HCT116 (cell line): ENCODE data around the gene SLC17A8. TPM values are rescaled to one million over a fixed set of nuclear protein-coding genes. Genes with fewer than 3 reads are reported as not detected.

Source experiments
- ATAC-seq: fragments of 200-7000 bp; cut with Tn5 transposase; 2 replicates; pipeline ENCODE4 v1.9.1; 2020; ENCODE audit warnings: mild to moderate bottlenecking, moderate library complexity
- BruUV-seq: library from RNA; stranded (reverse); fragments of 400-500 nt; replicated peaks from 2 replicates; lab custom pipeline; 2021; lab: Mats Ljungman, UMichigan
- CTCF ChIA-PET: fragments of 300-600 bp; sonication (Branson Sonifier 250); formaldehyde crosslinking; loops from one replicate; lab custom pipeline; 2021; ENCODE audit warnings: antibody characterized with exemption; lab: Charles Lee
- POLR2A ChIA-PET: fragments of 300-600, 350-600 bp; sonication (Branson Sonifier 250); formaldehyde crosslinking; loops from one replicate; lab custom pipeline; 2021; ENCODE audit warnings: antibody characterized with exemption; lab: Charles Lee
- RAD21 ChIA-PET, 2 experiments: fragments of 300-600 bp; sonication (Branson Sonifier 250); formaldehyde crosslinking; loops; one replicate each; lab custom pipeline; 2023; ENCODE audit warnings: low total read pairs in 2 of 2; ENCODE audit not compliant: uncharacterized antibody in 2 of 2, unreplicated experiment in 2 of 2, low non-redundant PET in 1 of 2; lab: Charles Lee
- DNase-seq: peaks from one replicate; pipeline ENCODE4 v3.0.0-alpha.2; 2010; ENCODE audit warnings: low read depth, low spot score
- H2AFZ ChIP-seq: fragments of 200-600 bp; shearing (Covaris generic), sonication (generic); 2 replicates; pipeline ENCODE4 v1.6.1; 2017; ENCODE audit warnings: low read depth, mixed run types, mixed read lengths, antibody characterized with exemption, low read length; ENCODE audit not compliant: poor library complexity, severe bottlenecking
- H3K27ac ChIP-seq: 2 replicates; pipeline ENCODE4 v1.5.1; 2012; ENCODE audit warnings: low read depth, low read length
- H3K27me3 ChIP-seq: fragments of 200-600 bp; sonication (generic); 2 replicates; pipeline ENCODE4 v1.6.1; 2016; ENCODE audit warnings: mixed run types, low read length, mixed read lengths; ENCODE audit not compliant: insufficient read depth
- H3K36me3 ChIP-seq, 2 experiments: fragments of 200-500 bp in 1 of 2; fragments of 200-600 bp in 1 of 2; sonication (Bioruptor generic) in 1 of 2; sonication (generic) in 1 of 2; 2 replicates each; pipeline versions ENCODE4 v1.5.1 to v1.6.1; 2014 to 2016; ENCODE audit warnings: low read length in 2 of 2, inconsistent platforms in 1 of 2, mixed read lengths in 1 of 2, mixed run types in 1 of 2; ENCODE audit not compliant: insufficient read depth in 2 of 2, control insufficient read depth in 1 of 2
- H3K4me1 ChIP-seq, 2 experiments: fragments of 200-600 bp in 1 of 2; sonication (generic) in 1 of 2; 2 replicates each; pipeline versions ENCODE4 v1.5.1 to v1.6.1; 2012 to 2017; ENCODE audit warnings: low read length in 2 of 2, inconsistent platforms in 1 of 2, mild to moderate bottlenecking in 1 of 2, mixed read lengths in 1 of 2, mixed run types in 1 of 2, moderate library complexity in 1 of 2; ENCODE audit not compliant: insufficient read depth in 2 of 2, control insufficient read depth in 1 of 2
- H3K4me2 ChIP-seq: fragments of 200-600 bp; sonication (generic); 2 replicates; pipeline ENCODE4 v1.6.1; 2017; ENCODE audit warnings: mixed run types, low read length, mixed read lengths
- H3K4me3 ChIP-seq, 2 experiments: fragments of 200-600 bp in 1 of 2; sonication (generic) in 1 of 2; replicated peaks in 1 of 2; 2 replicates each; pipeline ENCODE4 v1.5.1; 2011 to 2016; ENCODE audit warnings: low read length in 2 of 2, control low read depth in 1 of 2, low read depth in 1 of 2, mild to moderate bottlenecking in 1 of 2, mixed read lengths in 1 of 2, mixed run types in 1 of 2
- H3K79me2 ChIP-seq: fragments of 200-600 bp; sonication (generic); 2 replicates; pipeline ENCODE4 v1.6.1; 2017; ENCODE audit warnings: mild to moderate bottlenecking, mixed run types, low read length, moderate library complexity, mixed read lengths; ENCODE audit not compliant: insufficient read depth
- H3K9ac ChIP-seq: fragments of 200-600 bp; sonication (generic); 2 replicates; pipeline ENCODE4 v1.6.1; 2016; ENCODE audit warnings: low read length, mixed read lengths
- H3K9me2 ChIP-seq: fragments of 200-600 bp; sonication (generic), shearing (Covaris generic); 2 replicates; pipeline ENCODE4 v1.6.1; 2017; ENCODE audit warnings: mixed run types, mild to moderate bottlenecking, moderate library complexity; ENCODE audit not compliant: insufficient read depth
- H3K9me3 ChIP-seq, 2 experiments: fragments of 200-500 bp in 1 of 2; fragments of 200-600 bp in 1 of 2; sonication (Bioruptor generic) in 1 of 2; sonication (generic) in 1 of 2; 2 replicates each; pipeline ENCODE4 v1.6.1; 2014 to 2017; ENCODE audit warnings: low read length in 2 of 2, mixed read lengths in 2 of 2, inconsistent platforms in 1 of 2, low read depth in 1 of 2, mild to moderate bottlenecking in 1 of 2, mixed run types in 1 of 2, moderate library complexity in 1 of 2; ENCODE audit not compliant: control insufficient read depth in 1 of 2, insufficient read depth in 1 of 2
- H4K20me1 ChIP-seq: fragments of 200-600 bp; sonication (generic), shearing (Covaris generic); 2 replicates; pipeline ENCODE4 v1.6.1; 2017; ENCODE audit warnings: mixed run types, mild to moderate bottlenecking, moderate library complexity; ENCODE audit not compliant: insufficient read depth
- EZH2 ChIP-seq: fragments of 200-600 bp; sonication (generic); IDR thresholded peaks from 2 replicates; pipeline ENCODE4 v1.6.1; 2017; ENCODE audit warnings: antibody characterized with exemption, mixed run types
- FOSL1 ChIP-seq: IDR thresholded peaks from 2 replicates; pipeline ENCODE4 v1.6.1; 2012; ENCODE audit warnings: low read depth
- SP1 ChIP-seq: IDR thresholded peaks from 2 replicates; pipeline ENCODE4 v1.6.1; 2012; ENCODE audit warnings: low read depth
- SRF ChIP-seq: IDR thresholded peaks from 2 replicates; pipeline ENCODE4 v1.6.1; 2012; ENCODE audit warnings: low read depth
- intact Hi-C: fragments of 100-400 bp; cut with micrococcal nuclease; formaldehyde crosslinking; loops from 2 replicates; pipeline ENCODE4 v1.10.0; 2022
- total RNA-seq: library from RNA; stranded (reverse); gene quantifications from one replicate; pipeline ENCODE4 v1.2.1, GENCODE V29; 2021; ENCODE audit not compliant: unreplicated experiment
- TF ChIP-seq, protein P1 (sequence below): IDR thresholded peaks from 2 replicates; pipeline ENCODE4 v1.6.1; 2012

SLC17A8 gene
- total RNA-seq, 1 experiment from 2014 or later = not detected

DNA sequence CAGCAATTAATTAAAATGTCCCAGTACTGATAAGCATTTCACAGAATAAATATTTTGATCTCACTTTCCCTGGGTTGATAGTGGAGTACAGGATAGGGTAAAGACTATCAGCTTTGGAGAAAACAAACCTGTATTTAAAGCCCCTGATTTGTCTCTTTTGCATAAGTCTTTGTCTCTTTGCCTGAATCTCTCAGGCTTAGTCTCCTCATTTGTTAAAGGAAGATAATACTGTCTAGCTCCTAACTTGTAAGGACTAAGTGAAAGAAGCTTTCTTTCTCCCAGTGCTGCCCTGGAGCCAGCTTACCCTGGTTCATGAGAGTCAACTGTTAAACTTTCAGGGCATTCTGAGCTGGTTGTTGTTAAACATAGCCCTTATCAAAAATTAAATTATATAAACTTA, 111.3 kb downstream of the SLC17A8 start:
- ATAC-seq (no peak), DNase-seq (no peak)
- H3K36me3 ChIP-seq = no peaks in the 10 kb centered on the region
- H3K4me2 ChIP-seq = no peak overlapping the region
- TF ChIP-seq EZH2 (no peak), FOSL1 (no peak), SRF (no peak), SP1 (no peak)
- TF ChIP-seq, protein P1, sequence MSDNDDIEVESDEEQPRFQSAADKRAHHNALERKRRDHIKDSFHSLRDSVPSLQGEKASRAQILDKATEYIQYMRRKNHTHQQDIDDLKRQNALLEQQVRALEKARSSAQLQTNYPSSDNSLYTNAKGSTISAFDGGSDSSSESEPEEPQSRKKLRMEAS = no peak
- ChIA-PET POLR2A (no interaction called here), CTCF (no interaction called here), RAD21 (no interaction called here)
- H3K9ac ChIP-seq = no peak overlapping the region
- peaks cover 9% of the 10 kb centered on the region; the same call in 1 of the 2 replicates for H3K27me3 ChIP-seq
- intact Hi-C loops = no loop called here
- no peaks in the 10 kb centered on the region for H3K9me2 ChIP-seq
- no peak overlapping the region for H3K27ac ChIP-seq
- no peaks in the 10 kb centered on the region for H3K79me2 ChIP-seq
- no peak overlapping the region for H2AFZ ChIP-seq
- H3K4me3 ChIP-seq = no peak overlapping the region
- no peaks in the 10 kb centered on the region for H3K4me1 ChIP-seq
- no TSS peak for BruUV-seq
- H4K20me1 ChIP-seq = no peaks in the 10 kb centered on the region
- H3K9me3 ChIP-seq = no peaks in the 10 kb centered on the region

Other genes with a start within 250 kb of the SLC17A8 start
- gene BLTP3B, start 214.2 kb upstream of the SLC17A8 start, total RNA-seq = 24.5 TPM
- gene ACTR6, start 156.3 kb upstream of the SLC17A8 start, total RNA-seq = 40.4 TPM
- 3.4 TPM for gene DEPDC4, start 90.0 kb upstream of the SLC17A8 start, total RNA-seq
- gene SCYL2, start 89.9 kb upstream of the SLC17A8 start, total RNA-seq = 31.7 TPM
- not detected for gene NR1H4, start 116.8 kb downstream of the SLC17A8 start, total RNA-seq
- 38.7 TPM for gene GAS2L3, start 216.6 kb downstream of the SLC17A8 start, total RNA-seq